ENCODE data around the gene RHOA.
"Not testable (repeated sequence)": the region's sequence is repeated elsewhere in the genome, so short reads cannot be mapped to it uniquely, and the experiment has no call there.

RHOA gene

DNA sequence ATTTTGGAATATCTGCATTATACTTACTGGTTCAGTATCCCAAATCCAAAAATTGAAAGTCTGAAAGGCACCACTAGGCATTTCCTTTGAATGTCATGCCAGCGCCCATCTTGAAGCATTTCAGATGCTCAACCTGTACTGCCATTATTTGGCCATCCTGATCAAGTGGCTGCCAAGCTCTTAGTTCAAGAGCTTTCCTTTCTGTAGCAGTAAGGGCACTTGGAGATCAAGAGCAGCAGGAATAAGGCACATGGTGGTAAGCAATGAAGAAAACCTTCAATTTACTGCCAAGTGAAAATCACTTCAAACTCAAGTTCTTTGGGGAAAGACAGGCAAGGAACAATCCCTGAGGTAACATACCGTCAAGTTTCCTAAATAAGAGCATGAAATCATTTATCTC, 10.0 kb downstream of the RHOA start:
- no peaks in the 10 kb centered on the region for H3K27me3 ChIP-seq (ENCODE audit: insufficient read depth, poor library complexity, severe bottlenecking)
- no peak for DNase-seq (ENCODE audit: low read depth in 1 of 2, low spot score in 1 of 2)
- TF ChIP-seq SPI1 (IDR thresholded peaks at IDR 0.05; ENCODE audit: borderline replicate concordance, low read depth) (no peak), POLR2AphosphoS5 (IDR thresholded peaks at IDR 0.05; ENCODE audit: low read depth) (no peak), GABPA (IDR thresholded peaks at IDR 0.05; ENCODE audit: low read depth) (no peak)
- TF ChIP-seq, protein P1, sequence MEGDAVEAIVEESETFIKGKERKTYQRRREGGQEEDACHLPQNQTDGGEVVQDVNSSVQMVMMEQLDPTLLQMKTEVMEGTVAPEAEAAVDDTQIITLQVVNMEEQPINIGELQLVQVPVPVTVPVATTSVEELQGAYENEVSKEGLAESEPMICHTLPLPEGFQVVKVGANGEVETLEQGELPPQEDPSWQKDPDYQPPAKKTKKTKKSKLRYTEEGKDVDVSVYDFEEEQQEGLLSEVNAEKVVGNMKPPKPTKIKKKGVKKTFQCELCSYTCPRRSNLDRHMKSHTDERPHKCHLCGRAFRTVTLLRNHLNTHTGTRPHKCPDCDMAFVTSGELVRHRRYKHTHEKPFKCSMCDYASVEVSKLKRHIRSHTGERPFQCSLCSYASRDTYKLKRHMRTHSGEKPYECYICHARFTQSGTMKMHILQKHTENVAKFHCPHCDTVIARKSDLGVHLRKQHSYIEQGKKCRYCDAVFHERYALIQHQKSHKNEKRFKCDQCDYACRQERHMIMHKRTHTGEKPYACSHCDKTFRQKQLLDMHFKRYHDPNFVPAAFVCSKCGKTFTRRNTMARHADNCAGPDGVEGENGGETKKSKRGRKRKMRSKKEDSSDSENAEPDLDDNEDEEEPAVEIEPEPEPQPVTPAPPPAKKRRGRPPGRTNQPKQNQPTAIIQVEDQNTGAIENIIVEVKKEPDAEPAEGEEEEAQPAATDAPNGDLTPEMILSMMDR (IDR thresholded peaks at IDR 0.05; ENCODE audit: insufficient read depth, low read length), result no peak
- TF ChIP-seq, protein P2, sequence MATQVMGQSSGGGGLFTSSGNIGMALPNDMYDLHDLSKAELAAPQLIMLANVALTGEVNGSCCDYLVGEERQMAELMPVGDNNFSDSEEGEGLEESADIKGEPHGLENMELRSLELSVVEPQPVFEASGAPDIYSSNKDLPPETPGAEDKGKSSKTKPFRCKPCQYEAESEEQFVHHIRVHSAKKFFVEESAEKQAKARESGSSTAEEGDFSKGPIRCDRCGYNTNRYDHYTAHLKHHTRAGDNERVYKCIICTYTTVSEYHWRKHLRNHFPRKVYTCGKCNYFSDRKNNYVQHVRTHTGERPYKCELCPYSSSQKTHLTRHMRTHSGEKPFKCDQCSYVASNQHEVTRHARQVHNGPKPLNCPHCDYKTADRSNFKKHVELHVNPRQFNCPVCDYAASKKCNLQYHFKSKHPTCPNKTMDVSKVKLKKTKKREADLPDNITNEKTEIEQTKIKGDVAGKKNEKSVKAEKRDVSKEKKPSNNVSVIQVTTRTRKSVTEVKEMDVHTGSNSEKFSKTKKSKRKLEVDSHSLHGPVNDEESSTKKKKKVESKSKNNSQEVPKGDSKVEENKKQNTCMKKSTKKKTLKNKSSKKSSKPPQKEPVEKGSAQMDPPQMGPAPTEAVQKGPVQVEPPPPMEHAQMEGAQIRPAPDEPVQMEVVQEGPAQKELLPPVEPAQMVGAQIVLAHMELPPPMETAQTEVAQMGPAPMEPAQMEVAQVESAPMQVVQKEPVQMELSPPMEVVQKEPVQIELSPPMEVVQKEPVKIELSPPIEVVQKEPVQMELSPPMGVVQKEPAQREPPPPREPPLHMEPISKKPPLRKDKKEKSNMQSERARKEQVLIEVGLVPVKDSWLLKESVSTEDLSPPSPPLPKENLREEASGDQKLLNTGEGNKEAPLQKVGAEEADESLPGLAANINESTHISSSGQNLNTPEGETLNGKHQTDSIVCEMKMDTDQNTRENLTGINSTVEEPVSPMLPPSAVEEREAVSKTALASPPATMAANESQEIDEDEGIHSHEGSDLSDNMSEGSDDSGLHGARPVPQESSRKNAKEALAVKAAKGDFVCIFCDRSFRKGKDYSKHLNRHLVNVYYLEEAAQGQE (IDR thresholded peaks at IDR 0.05; ENCODE audit: insufficient replicate concordance, low read depth), result no peak
- H3K4me3 ChIP-seq (replicated peaks; ENCODE audit: insufficient read depth, low read length), result no peak overlapping the region
- no peak overlapping the region for H3K27ac ChIP-seq (replicated peaks)

DNA sequence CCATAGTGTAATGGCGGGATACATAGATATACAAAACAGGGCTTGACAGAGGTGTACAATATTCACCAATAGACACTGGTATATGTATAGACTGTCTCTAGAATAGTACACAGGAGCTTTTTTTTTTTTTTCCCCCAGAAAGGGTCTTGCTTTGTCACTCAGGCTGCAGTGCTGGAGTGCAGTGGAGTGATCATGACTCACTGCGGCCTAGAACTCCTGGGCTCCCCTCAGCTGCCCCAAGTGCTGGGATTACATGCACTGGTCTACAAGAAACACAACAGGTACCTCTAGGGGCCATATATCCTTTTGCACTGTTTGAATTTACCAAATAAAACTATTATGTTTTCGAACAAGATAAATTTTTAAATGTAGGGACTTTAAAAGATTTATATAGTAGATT, 12.3 kb downstream of the RHOA start:
- no peak for DNase-seq (ENCODE audit: low read depth in 1 of 2, low spot score in 1 of 2)
- Histone ChIP-seq H3K27me3 (ENCODE audit: insufficient read depth, poor library complexity, severe bottlenecking) (no peaks in the 10 kb centered on the region), H3K27ac (replicated peaks) (no peak overlapping the region), H3K4me3 (replicated peaks; ENCODE audit: insufficient read depth, low read length) (no peak overlapping the region)
- TF ChIP-seq GABPA (IDR thresholded peaks at IDR 0.05; ENCODE audit: low read depth) (no peak), POLR2AphosphoS5 (IDR thresholded peaks at IDR 0.05; ENCODE audit: low read depth) (no peak), SPI1 (IDR thresholded peaks at IDR 0.05; ENCODE audit: borderline replicate concordance, low read depth) (no peak)
- TF ChIP-seq, protein P1 (IDR thresholded peaks at IDR 0.05; ENCODE audit: insufficient read depth, low read length), result no peak
- TF ChIP-seq, protein P2 (IDR thresholded peaks at IDR 0.05; ENCODE audit: insufficient replicate concordance, low read depth), result no peak

DNA sequence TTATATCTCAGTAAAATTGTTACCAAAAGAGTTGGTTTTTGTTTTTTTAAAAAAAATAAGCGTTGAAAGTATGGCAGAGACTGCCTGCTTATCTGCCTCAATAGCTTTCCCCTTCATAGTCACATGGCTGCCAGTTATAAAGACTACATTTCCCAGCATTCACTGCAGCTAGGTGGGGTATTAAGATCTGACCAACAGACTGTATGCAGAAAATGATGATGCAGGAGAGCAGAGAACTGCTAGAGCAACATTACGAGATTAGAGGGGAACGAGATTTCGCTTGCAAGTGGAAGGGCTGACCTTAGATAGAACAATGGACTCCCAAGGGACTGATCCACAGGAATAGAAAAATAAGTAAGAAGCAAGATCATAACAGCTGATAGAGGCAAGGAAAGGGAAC, 14.3 kb downstream of the RHOA start:
- no peak for DNase-seq (ENCODE audit: low read depth in 1 of 2, low spot score in 1 of 2)
- H3K4me3 ChIP-seq (replicated peaks; ENCODE audit: insufficient read depth, low read length), result no peak overlapping the region
- H3K27me3 ChIP-seq (ENCODE audit: insufficient read depth, poor library complexity, severe bottlenecking), result no peaks in the 10 kb centered on the region
- H3K27ac ChIP-seq (replicated peaks), result no peak overlapping the region
- TF ChIP-seq POLR2AphosphoS5 (IDR thresholded peaks at IDR 0.05; ENCODE audit: low read depth) (no peak), SPI1 (IDR thresholded peaks at IDR 0.05; ENCODE audit: borderline replicate concordance, low read depth) (no peak), GABPA (IDR thresholded peaks at IDR 0.05; ENCODE audit: low read depth) (no peak)
- TF ChIP-seq, protein P2 (IDR thresholded peaks at IDR 0.05; ENCODE audit: insufficient replicate concordance, low read depth), result no peak
- TF ChIP-seq, protein P1 (IDR thresholded peaks at IDR 0.05; ENCODE audit: insufficient read depth, low read length), result no peak

DNA sequence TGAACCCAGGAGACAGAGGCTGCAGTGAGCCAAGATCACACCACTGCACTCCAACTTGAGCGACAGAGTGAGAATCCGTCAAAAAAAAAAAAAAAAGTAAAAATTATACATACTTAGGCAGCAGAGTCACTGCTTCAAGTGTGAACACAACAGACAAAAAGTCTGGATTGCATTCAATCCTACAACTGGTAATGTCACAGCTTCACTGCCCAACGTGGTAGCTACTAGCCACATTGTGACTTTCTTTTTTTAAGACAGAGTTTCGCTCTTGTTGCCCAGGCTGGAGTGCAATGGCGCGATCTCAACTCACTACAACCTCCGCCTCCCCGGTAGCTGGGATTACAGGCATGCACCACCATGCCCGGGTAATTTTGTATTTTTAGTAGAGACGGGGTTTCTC, 20.5 kb downstream of the RHOA start:
- H3K4me3 ChIP-seq (replicated peaks; ENCODE audit: insufficient read depth, low read length); H3K27ac ChIP-seq (replicated peaks); DNase-seq (ENCODE audit: low read depth in 1 of 2, low spot score in 1 of 2); H3K27me3 ChIP-seq (ENCODE audit: insufficient read depth, poor library complexity, severe bottlenecking): not testable (repeated sequence)
